Kidney (tissue), 14 donors: Measurements from ENCODE around the gene ACTRT2. TPM values are rescaled to one million over a fixed set of nuclear protein-coding genes. Genes with fewer than 3 reads are reported as not detected.

Source experiments
- DNase-seq, 5 donors: peaks; one replicate each; pipeline ENCODE4 v3.0.0-alpha.2; 2013 to 2020
- FAIRE-seq: peaks from 2 replicates; lab custom pipeline; 2012; peaks lifted over from hg19 to GRCh38; lab: Jason Lieb, UNC
- H3K27ac ChIP-seq, 2 donors: one replicate each; pipeline ENCODE4 v1.7.0; 2013; ENCODE audit warnings: low read depth in 2 of 2, low read length in 2 of 2, inconsistent platforms in 1 of 2
- H3K27me3 ChIP-seq: one replicate; pipeline ENCODE4 v1.7.1; 2013; ENCODE audit warnings: low read length, inconsistent platforms; ENCODE audit not compliant: control insufficient read depth, insufficient read depth
- H3K36me3 ChIP-seq, 3 donors: one replicate each; pipeline versions ENCODE4 v1.7.0 to v1.7.1; 2013; ENCODE audit warnings: low read length in 3 of 3, control low read depth in 1 of 3, inconsistent platforms in 1 of 3; ENCODE audit not compliant: insufficient read depth in 3 of 3, control insufficient read depth in 2 of 3
- H3K4me1 ChIP-seq, 3 donors: one replicate each; pipeline versions ENCODE4 v1.7.0 to v1.7.1; 2013; ENCODE audit warnings: low read length in 3 of 3, inconsistent platforms in 1 of 3, low read depth in 1 of 3; ENCODE audit not compliant: control insufficient read depth in 2 of 3, insufficient read depth in 2 of 3
- H3K4me3 ChIP-seq, 3 donors: one replicate each; pipeline versions ENCODE4 v1.7.0 to v1.8.1; 2013; ENCODE audit warnings: low read length in 3 of 3, control low read depth in 1 of 3, inconsistent platforms in 1 of 3
- H3K9ac ChIP-seq, 3 donors: one replicate each; pipeline versions ENCODE4 v1.7.0 to v1.7.1; 2013; ENCODE audit warnings: low read length in 3 of 3, control low read depth in 1 of 3, inconsistent platforms in 1 of 3
- H3K9me3 ChIP-seq, 3 donors: one replicate each; pipeline versions ENCODE4 v1.7.0 to v1.7.1; 2013; ENCODE audit warnings: low read length in 3 of 3, control low read depth in 1 of 3, inconsistent platforms in 1 of 3; ENCODE audit not compliant: control insufficient read depth in 2 of 3, insufficient read depth in 1 of 3
- CTCF ChIP-seq: IDR thresholded peaks from 3 replicates; pipeline ENCODE4 v1.5.1; 2012; ENCODE audit warnings: mild to moderate bottlenecking, moderate library complexity, borderline replicate concordance; ENCODE audit not compliant: insufficient read depth; ENCODE audit errors: extremely low read depth
- intact Hi-C: fragments of 100-400 bp; cut with DNase I; formaldehyde crosslinking; loops from one replicate; pipeline ENCODE4 v1.11.1; 2022
- polyA plus RNA-seq: library from polyadenylated mRNA; stranded (reverse); fragments of 350-450 nt; fragmentation: Illumina TruSeq; extraction: RNeasy Lipid Tissue Mini Kit (QIAGEN cat#74804); gene quantifications from one replicate; pipeline ENCODE4 v1.2.3, GENCODE V29; 2014; ENCODE audit warnings: low read depth, low replicate concordance; ENCODE audit not compliant: insufficient read depth
- total RNA-seq: library from RNA; stranded (reverse); fragmentation: NEBNext Ultra II Directional; extraction: Animal tissue kit (Norgen Biotek cat#: 25700); gene quantifications from one replicate; pipeline ENCODE4 v1.2.1, GENCODE V29; 2021
- donor health status: control.
- donor health status: control.
- donor health status: control.
- donor health status: control.
- donor health status: control.
- donor health status: DM: yes; HTN: yes; CAD: no.
- donor health status: Normal renal cell carcinoma (clear cell type).

Gene ACTRT2
- total and polyA plus RNA-seq, 2 donors from 2014 or later = not detected

DNA sequence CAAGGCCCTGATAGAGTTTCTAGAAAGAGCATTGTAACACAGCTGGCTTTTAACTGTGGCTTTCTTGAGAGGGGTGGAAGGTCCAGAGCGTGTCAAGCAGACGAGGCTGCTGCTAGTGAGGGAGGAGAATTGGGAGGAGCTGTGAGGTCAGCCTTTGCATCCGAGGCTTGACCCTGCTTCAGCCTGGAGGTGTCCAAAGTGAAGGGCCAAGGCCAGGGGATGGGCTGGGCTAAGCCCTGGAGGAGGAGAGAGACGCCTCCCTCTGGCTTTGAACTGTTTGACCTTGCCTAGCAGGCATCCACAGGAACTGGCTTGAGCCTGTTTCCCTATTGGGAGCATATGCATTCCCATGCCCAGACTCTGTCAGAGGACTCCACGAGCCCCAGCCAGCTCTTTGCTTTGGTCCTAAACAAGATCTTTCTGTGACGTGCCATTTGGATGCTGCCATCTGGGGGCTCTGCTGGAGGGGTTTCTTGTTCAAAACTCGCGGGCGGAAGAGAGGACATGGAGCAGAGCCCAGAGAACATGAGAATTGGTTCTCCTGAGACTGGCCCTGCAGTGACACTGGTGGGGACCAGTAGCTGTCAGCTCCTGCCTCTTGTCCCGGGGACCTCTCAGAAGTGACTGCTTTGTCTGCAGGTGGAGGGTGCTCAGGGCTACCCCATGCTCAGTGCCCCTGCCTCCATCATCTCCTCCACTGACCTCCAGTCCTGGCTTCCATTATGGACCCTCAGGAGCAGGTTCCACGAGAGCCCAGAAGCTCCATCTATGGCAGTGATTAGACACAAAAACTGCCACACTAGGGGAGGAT, 5.5 kb downstream of the ACTRT2 start:
- Histone ChIP-seq H3K4me1 (no peaks in the 10 kb centered on the region), H3K4me3 (no peak overlapping the region), H3K27me3 (no peaks in the 10 kb centered on the region), H3K9ac (no peak overlapping the region), H3K36me3 (peaks cover 0 to 3% (median 0%) of the 10 kb centered on the region in 3 donors), H3K27ac (no peak overlapping the region), H3K9me3 (peaks cover 0 to 5% (median 0%) of the 10 kb centered on the region in 3 donors)
- no peak for TF ChIP-seq CTCF
- intact Hi-C loops = no loop called here
- DNase-seq (peak in 3 of 5 donors; percentile 8 to 22 (median 20)), FAIRE-seq (no peak)

DNA sequence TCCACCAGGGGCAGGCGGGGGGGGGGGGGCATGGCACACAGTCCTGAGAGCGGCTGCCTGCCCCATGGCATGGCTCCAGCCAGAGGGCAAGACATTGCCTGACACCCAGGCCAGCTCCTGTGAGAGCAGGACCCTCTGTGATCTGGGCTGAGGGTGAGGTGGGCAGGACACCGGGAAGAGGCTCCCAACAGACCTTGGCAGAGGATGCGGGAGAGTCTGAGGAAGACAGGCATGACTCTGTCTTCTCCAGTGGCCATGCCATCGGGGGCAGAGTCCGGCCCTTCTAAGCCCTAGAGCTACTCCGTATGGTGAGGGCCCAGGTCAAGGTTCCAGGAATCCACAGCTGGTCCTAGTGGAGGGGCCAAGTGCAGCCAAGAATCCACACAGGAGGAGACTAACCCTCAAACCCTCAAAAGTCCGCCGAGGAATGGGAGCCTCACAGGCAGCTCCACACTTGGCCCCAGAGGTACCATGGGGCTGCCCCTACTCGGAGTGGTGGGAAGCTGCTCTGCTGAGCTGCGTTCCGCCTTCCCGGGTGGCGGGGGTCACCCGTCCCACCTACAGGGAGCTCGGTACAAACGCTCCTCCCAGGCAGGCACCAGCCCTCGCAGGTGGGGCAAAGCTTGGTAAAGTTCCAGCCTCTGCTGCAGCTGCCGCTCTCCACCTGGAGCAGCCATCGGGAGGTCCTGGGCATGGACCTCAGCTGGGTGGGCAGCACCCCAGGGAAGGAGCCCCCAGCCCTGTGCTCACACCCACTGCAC, 6.5 kb downstream of the ACTRT2 start:
- no peak overlapping the region for H3K27ac ChIP-seq
- intact Hi-C loops = no loop called here
- H3K36me3 ChIP-seq = peaks cover 0 to 3% (median 0%) of the 10 kb centered on the region in 3 donors
- no peak for FAIRE-seq
- H3K27me3 ChIP-seq = no peaks in the 10 kb centered on the region
- DNase-seq = peak in 3 of 5 donors; percentile 6 to 45 (median 27)
- no peaks in the 10 kb centered on the region for H3K4me1 ChIP-seq
- no peak overlapping the region for H3K9ac ChIP-seq
- peaks cover 0 to 5% (median 0%) of the 10 kb centered on the region in 3 donors for H3K9me3 ChIP-seq
- H3K4me3 ChIP-seq = no peak overlapping the region
- TF ChIP-seq CTCF = no peak

DNA sequence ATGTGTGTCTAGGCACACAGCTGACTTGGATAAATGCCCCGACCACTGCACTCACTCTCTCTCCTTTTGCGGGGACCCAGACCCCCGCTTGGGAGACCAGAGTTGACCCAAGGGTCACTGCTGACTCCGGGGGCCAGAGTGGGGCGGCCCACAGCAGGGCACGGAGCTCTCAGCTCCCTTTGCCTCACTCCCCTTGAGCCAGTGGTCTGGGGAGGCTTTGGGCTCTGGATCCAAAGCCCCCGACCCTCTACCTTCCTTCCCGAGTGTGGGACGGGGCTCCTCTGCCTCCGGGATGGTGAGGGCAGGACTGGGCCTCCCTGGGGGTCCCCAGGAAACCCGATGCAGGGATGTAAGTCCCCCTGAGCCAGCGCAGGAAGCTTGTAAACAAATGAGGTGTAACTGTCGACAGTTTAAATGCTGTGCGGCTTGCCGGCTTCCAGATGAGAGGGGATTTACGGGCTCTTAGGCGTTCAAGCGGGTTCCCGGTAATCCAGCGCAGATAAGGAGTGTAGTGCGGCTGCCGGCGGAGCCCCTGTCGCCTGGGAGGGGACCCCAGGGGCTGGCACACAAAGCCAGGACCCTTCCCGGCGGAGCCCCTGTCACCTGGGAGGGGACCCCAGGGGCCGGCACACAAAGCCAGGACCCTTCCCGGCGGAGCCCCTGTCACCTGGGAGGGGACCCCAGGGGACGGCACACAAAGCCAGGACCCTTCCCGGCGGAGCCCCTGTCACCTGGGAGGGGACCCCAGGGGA, 7.4 kb downstream of the ACTRT2 start:
- H3K4me1 ChIP-seq = no peaks in the 10 kb centered on the region
- peaks cover 0 to 3% (median 0%) of the 10 kb centered on the region in 3 donors for H3K36me3 ChIP-seq
- H3K27me3 ChIP-seq = no peaks in the 10 kb centered on the region
- FAIRE-seq = no peak
- TF ChIP-seq CTCF = no peak
- H3K9ac ChIP-seq = no peak overlapping the region
- intact Hi-C loops = no loop called here
- no peak overlapping the region for H3K27ac ChIP-seq
- peaks cover 0 to 5% (median 0%) of the 10 kb centered on the region in 3 donors for H3K9me3 ChIP-seq
- no peak overlapping the region for H3K4me3 ChIP-seq
- peak; percentile 22 to 53 (median 35) for DNase-seq
